Adrenal gland (tissue), 12 donors: ENCODE results near the gene PDGFB. TPM values are rescaled to one million over a fixed set of nuclear protein-coding genes. Genes with fewer than 3 reads are reported as not detected.
A peak's percentile ranks its signal among the peaks of the same experiment; 100 is the strongest.

Experiments
- DNase-seq, 7 donors: peaks; one replicate each; pipeline ENCODE4 v3.0.0-alpha.2; 2019 to 2020
- H3K27ac ChIP-seq, 5 donors: fragments of 200-600 bp; sonication (generic) in 4 of 5; 1 replicate in 3 of 5; 2 replicates in 2 of 5; pipeline versions ENCODE4 v1.5.1 to v1.8.0; 2016 to 2020; ENCODE audit warnings: mild to moderate bottlenecking in 1 of 5
- H3K27me3 ChIP-seq: fragments of 200-600 bp; 2 replicates; pipeline ENCODE4 v1.8.0; 2021
- H3K36me3 ChIP-seq, 2 donors: fragments of 200-600 bp; replicated peaks in 1 of 2; 1 replicate in 1 of 2; 2 replicates in 1 of 2; pipeline versions ENCODE4 v1.5.1 to v1.8.0; 2018 to 2022
- H3K4me1 ChIP-seq, 2 donors: fragments of 200-600 bp; replicated peaks in 1 of 2; 1 replicate in 1 of 2; 2 replicates in 1 of 2; pipeline versions ENCODE4 v1.5.1 to v1.8.0; 2018 to 2021
- H3K4me3 ChIP-seq, 4 donors: fragments of 200-600 bp; sonication (generic) in 3 of 4; one replicate each; pipeline ENCODE4 v1.5.1; 2016 to 2018
- H3K9me3 ChIP-seq, 3 donors: fragments of 200-600 bp; sonication (generic) in 1 of 3; replicated peaks in 1 of 3; 1 replicate in 2 of 3; 2 replicates in 1 of 3; pipeline versions ENCODE4 v1.5.1 to v1.8.0; 2016 to 2021
- POLR2A ChIP-seq, 2 donors: fragments of 450-650 bp; IDR thresholded peaks; one replicate each; pipeline ENCODE4 v1.6.1; 2017; ENCODE audit warnings: antibody characterized with exemption in 2 of 2, mild to moderate bottlenecking in 2 of 2, moderate library complexity in 1 of 2
- WGBS, 4 donors: extraction: QIAGEN DNeasy Blood & Tissue Kit in 2 of 4; methylation state at CpG; one replicate each; pipeline versions ENCODE4 v1.1.5 to v1.1.7; 2013 to 2017; 5-methylcytosine and 5-hydroxymethylcytosine counted together
- intact Hi-C, 2 donors: fragments of 100-400 bp; cut with DNase I; formaldehyde crosslinking; loops; one replicate each; pipeline versions ENCODE4 v1.14.1 to v1.15.0; 2022 to 2023
- polyA plus RNA-seq, 3 donors: library from polyadenylated mRNA; stranded (reverse); fragments of 200-250 nt in 2 of 3; fragments of 350-450 nt in 1 of 3; fragmentation: Illumina TruSeq in 1 of 3; extraction: RNeasy Lipid Tissue Mini Kit (QIAGEN cat#74804) in 1 of 3; gene quantifications; one replicate each; pipeline ENCODE4 v1.2.3, GENCODE V29; 2013 to 2014
- total RNA-seq, 9 donors: library from RNA; depleted of rRNA in 4 of 9; stranded (reverse); fragments of >200 nt in 4 of 9; fragments of 120-200 nt in 1 of 9; fragmentation: NEBNext Ultra II Directional in 1 of 9; extraction: Animal tissue kit (Norgen Biotek cat#: 25700) in 1 of 9; gene quantifications; one replicate each; pipeline versions ENCODE4 v1.1.0 to v1.2.4, GENCODE V29; 2013 to 2023
- TF ChIP-seq, protein P1 (sequence below), 6 experiments: fragments of 450-650 bp in 4 of 6; fragments of 200-600 bp in 2 of 6; sonication (generic) in 1 of 6; IDR thresholded peaks; 1 replicate in 5 of 6; 2 replicates in 1 of 6; pipeline versions ENCODE4 v1.5.1 to v1.8.0; 2016 to 2021; ENCODE audit warnings: antibody characterized with exemption in 6 of 6, mild to moderate bottlenecking in 2 of 6, moderate library complexity in 1 of 6
- donor health status: healthy with polysubstance abuse.
- donor health status: Bipolar disorder and iron deficiency.
- donor health status: DM: yes; HTN: yes; CAD: no.
- donor health status: DM: no; HTN: no; CAD: no.
- donor health status: DM: no; HTN: no; CAD: no.
- donor health status: DM: yes; HTN: yes; CAD: no.

Gene PDGFB
- total and polyA plus RNA-seq, 12 donors: 1.8 to 10.9 (median 6.1) TPM

DNA sequence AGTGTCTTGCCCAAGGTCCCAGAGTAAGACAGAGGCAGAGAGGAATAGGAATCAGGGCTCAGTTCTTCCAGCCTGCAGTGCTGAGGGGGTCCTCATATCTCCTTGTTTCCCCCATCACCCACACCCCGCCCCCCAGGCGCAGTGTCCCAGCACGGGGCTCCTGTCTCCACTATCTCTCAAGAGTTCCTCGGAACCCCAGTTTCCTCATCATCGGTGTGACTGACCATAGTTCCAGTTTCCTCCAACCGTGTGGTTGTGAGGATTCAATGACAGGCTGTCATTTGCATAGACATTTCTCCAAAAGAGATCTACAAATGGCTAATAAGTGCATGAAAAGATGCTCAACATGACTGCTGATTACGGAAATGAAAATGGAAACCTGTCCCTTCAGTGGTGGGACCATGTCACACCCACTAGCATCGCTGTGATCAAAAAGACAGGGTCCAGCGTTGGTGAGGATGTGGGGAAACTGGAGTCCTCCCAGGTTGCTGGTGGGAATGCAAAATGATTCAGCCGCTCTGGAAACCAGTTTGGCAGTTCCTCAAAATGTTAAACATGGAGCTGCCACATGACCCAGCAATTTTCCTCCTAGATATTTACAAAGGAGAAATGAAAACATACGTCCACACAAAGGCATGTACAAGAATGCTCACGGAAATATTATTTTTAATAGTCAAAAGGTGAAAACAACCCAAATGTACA, 31.8 kb upstream of the PDGFB start:
- Histone ChIP-seq H3K9me3 (no peaks in the 10 kb centered on the region), H3K27me3 (no peaks in the 10 kb centered on the region), H3K36me3 (no peaks in the 10 kb centered on the region), H3K4me3 (no peak overlapping the region), H3K27ac (peak overlapping the region in 1 of 5 donors; percentile 18), H3K4me1 (no peaks in the 10 kb centered on the region)
- TF ChIP-seq, protein P1, sequence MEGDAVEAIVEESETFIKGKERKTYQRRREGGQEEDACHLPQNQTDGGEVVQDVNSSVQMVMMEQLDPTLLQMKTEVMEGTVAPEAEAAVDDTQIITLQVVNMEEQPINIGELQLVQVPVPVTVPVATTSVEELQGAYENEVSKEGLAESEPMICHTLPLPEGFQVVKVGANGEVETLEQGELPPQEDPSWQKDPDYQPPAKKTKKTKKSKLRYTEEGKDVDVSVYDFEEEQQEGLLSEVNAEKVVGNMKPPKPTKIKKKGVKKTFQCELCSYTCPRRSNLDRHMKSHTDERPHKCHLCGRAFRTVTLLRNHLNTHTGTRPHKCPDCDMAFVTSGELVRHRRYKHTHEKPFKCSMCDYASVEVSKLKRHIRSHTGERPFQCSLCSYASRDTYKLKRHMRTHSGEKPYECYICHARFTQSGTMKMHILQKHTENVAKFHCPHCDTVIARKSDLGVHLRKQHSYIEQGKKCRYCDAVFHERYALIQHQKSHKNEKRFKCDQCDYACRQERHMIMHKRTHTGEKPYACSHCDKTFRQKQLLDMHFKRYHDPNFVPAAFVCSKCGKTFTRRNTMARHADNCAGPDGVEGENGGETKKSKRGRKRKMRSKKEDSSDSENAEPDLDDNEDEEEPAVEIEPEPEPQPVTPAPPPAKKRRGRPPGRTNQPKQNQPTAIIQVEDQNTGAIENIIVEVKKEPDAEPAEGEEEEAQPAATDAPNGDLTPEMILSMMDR (IDR thresholded peaks at IDR 0.05): no peak
- no peak for TF ChIP-seq POLR2A (IDR thresholded peaks at IDR 0.05)
- intact Hi-C loops: no loop called here
- 70 to 84% (median 80%) methylated on average over 9 to 12 of the region's 12 CpGs for WGBS, 4 donors
- DNase-seq: peak in 1 of 7 donors; percentile 36

DNA sequence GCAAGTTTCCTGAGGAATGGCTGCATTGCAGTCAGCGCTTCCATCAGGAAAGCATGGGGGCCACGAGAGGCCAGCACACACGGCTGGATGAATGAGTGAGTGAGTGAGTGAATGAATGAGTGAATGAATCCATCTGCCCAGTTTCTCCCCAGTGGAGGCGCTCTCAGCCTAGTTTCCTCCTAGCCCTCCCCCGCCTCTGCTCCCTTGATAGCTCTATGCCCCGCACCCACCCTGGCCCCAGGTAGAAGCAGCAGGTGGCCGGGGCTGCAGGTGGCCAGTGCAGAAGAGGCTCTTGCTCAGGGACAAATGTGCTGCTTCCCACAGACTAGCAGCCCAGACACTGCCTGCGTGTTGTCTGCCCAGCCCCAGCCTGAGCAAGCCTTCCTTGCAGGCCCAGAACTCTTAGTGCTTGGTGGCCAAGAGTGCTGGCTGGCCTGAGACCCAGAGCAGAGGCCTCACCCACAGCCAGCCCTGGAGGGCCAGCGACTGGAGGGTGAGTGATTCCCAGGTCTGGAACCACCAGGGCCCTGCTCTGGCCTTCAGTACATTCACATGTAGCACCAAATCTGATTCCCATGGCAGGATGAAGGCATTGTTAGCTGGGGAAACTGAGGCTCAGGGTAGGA, 31.1 kb upstream of the PDGFB start:
- TF ChIP-seq, protein P1 (IDR thresholded peaks at IDR 0.05): no peak
- TF ChIP-seq POLR2A (IDR thresholded peaks at IDR 0.05): no peak
- intact Hi-C loops: no loop called here
- no peaks in the 10 kb centered on the region for H3K9me3 ChIP-seq
- H3K27me3 ChIP-seq: no peaks in the 10 kb centered on the region
- WGBS, 4 donors: 80 to 92% (median 88%) methylated on average over 5 to 9 of the region's 9 CpGs
- H3K4me3 ChIP-seq: no peak overlapping the region
- H3K36me3 ChIP-seq: no peaks in the 10 kb centered on the region
- DNase-seq: no peak
- H3K4me1 ChIP-seq: no peaks in the 10 kb centered on the region
- no peak overlapping the region for H3K27ac ChIP-seq

DNA sequence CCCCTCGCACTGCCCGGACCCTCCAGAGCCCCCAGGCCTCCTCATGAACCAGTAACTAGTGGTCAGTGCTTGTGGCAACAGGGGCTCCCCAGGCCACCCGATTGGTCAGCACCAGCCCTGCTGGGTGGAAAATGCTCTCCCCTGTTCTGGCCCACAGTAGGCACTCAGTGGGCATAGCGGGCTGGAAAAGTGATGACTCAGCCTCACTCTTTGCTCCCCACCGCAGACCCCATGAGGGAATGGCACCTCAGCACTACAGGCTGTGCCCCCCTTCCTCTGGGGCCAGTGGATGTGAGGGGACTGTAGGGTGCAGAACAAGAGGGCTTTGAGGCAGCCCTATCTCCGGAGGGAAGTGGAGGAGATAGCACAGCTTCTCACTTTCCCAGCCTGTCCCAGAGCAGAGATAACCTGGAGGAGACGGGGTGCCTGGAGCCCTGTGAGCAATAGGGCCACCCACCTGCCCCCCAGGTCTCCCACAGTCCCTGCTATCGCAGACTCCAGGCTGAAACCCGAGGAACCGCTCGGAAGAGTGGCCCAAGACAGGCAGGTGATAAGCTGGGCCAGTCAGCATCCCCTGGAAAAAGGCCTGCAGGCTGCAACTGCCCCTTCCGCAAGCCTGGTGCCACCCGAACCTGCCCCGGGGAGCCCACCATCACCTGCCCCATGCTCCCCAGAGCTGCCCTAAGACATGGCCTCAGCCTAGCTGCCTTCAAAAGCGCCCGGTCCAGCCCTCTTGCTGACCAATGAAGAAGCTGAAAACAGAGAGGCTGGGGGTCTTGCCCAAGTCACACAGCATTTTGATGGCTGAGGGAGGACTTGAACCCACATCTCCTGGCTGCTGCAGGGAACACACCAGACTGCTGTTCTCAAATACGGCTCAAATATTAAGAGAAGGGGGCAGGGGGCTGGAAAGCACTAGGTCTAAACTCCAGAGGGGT, 29.4 kb upstream of the PDGFB start:
- no peak for TF ChIP-seq POLR2A (IDR thresholded peaks at IDR 0.05)
- TF ChIP-seq, protein P1 (IDR thresholded peaks at IDR 0.05): no peak
- no peaks in the 10 kb centered on the region for H3K27me3 ChIP-seq
- no peaks in the 10 kb centered on the region for H3K9me3 ChIP-seq
- H3K4me1 ChIP-seq: no peaks in the 10 kb centered on the region
- 75 to 83% (median 80%) methylated on average over 11 to 17 of the region's 17 CpGs for WGBS, 4 donors
- no peak for DNase-seq
- no peak overlapping the region for H3K4me3 ChIP-seq
- intact Hi-C loops: no loop called here
- no peaks in the 10 kb centered on the region for H3K36me3 ChIP-seq
- no peak overlapping the region for H3K27ac ChIP-seq

DNA sequence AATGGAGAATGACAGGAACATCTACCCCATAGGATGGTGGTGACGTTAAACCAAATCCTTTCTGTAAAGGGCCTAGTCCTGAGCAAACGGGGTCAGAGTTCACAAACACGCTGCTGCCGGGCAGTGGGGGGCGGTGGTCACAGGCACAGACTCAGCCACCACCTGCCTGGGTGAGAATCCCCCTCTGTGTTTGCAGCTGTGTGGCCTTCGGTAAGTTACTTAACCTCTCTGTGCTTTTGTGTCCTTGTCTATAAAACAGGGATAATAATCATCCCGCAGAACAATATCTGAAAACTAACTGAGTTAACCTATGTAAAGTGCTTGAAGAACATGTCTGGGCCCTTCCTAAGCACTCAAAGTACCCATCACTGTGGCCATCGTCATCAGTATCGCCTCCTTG, 26.0 kb upstream of the PDGFB start:
- no peak for DNase-seq
- Histone ChIP-seq H3K9me3 (no peaks in the 10 kb centered on the region), H3K36me3 (no peaks in the 10 kb centered on the region), H3K27me3 (no peaks in the 10 kb centered on the region), H3K27ac (no peak overlapping the region), H3K4me1 (no peaks in the 10 kb centered on the region), H3K4me3 (no peak overlapping the region)
- TF ChIP-seq, protein P1 (IDR thresholded peaks at IDR 0.05): no peak
- no peak for TF ChIP-seq POLR2A (IDR thresholded peaks at IDR 0.05)
- intact Hi-C loops: no loop called here
- WGBS, 4 donors: 88 to 95% (median 92%) methylated on average over 9 of the region's 9 CpGs
